Activated gamma-delta T cell treated with anti-CD3 and anti-CD28 coated beads, Interleukin-2, amount 50 U/mL, for 16 hours (primary cell): ENCODE data around the gene CPSF4L.

Experiments used
- DNase-seq: peaks from one replicate; pipeline ENCODE4 v3.0.0-alpha.2; 2020; ENCODE audit warnings: low read depth

The CPSF4L gene

GRCh38 chr17:73232587-73233373 lies 28.9 kb downstream of the CPSF4L start:
- no peak for DNase-seq

- DNase-seq: peak; percentile 96
Measured at GRCh38 chr17:73231841-73232586, 29.7 kb downstream of the CPSF4L start.

- no peak for DNase-seq
Measured at GRCh38 chr17:73231395-73231794, 30.3 kb downstream of the CPSF4L start.

DNA sequence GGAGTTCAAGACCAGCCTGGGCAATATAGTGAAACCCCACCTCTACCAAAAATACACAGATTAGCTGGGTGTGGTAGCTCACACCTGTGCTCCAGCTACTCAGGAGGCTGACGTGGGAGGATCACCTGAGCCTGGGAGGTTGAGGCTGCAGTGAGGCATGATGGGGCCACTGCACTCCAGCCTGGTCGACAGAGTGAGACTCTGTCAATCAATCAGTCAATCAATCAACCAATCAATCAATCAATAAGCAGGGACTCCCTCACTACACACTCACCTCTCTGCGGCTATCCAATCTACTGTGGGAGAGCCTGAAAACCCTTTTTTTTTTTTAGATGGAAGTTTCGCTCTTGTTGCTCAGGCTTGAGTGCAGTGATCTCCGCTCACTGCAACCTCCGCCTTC lies 31.6 kb downstream of the CPSF4L start:
- no peak for DNase-seq

DNA sequence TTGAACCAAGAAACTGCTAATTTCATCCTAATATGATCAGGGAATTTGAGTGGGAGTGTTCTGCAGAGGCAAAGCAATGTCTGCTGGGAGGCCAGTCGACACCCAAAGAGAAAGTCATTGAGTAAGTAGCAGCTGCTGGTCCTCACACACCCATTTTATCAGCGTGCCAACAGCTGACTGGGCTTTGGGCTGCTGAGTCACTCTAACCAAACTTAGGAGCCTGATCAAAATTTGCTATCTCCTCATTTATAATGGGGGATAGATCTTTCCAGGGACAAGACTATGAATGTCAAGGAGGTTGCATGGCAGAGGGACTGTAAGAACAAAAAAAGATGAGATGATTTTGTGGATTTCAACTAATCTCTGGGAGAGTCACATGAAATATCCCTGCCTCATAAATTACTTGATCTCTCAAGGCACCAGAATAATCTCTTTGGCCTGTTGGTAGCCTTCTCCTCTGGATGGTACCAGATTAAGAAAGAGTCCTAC lies 32.9 kb downstream of the CPSF4L start:
- no peak for DNase-seq

- DNase-seq: no peak
Measured at GRCh38 chr17:73227944-73228343, 33.7 kb downstream of the CPSF4L start.

DNA sequence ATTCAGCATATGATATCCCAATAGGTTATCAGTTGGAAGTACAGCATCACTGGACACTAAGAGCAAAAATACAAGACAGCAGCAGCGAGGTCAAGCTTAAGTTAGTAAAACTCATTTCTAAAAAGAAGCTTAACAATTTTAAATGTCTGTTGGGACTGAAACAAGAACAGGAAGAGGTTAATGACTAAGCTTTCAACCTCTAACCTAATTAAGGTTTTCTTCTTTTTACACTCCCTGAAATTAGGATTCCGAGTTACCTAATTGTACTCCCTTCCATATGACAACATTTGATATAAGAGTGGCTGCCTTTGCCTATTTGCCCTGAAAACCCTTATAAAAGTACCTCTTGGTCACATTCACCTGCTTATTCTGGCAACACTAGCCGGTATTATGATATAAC lies 34.3 kb downstream of the CPSF4L start:
- DNase-seq: no peak

DNA sequence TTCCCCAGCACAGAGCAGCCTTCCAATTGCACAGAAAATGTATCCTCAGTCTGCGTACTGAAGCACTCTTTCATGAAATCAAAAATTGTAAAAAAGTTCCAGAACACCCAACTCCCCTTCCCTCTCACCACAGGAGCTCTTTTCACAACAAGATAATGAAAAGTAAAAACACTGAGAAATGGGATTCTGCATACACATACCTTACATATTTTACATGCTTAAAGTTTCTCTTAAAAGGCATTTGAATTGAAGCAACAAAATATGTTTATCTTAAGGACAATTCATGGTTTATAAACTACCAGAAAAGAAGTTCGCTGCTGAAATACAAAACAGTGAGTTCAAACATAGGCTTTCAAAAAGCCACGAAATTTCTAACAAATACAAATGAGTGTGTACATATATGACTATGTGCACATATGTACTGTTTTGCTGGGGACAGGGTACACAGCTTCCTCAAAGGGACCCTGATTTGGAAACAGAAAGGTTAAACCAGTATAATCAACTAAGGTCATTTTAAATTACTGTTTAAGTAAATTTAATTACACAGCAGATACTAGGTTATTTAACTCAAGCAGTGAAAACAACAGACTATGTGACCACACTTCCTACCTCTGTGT lies 35.0 kb downstream of the CPSF4L start:
- no peak for DNase-seq

DNA sequence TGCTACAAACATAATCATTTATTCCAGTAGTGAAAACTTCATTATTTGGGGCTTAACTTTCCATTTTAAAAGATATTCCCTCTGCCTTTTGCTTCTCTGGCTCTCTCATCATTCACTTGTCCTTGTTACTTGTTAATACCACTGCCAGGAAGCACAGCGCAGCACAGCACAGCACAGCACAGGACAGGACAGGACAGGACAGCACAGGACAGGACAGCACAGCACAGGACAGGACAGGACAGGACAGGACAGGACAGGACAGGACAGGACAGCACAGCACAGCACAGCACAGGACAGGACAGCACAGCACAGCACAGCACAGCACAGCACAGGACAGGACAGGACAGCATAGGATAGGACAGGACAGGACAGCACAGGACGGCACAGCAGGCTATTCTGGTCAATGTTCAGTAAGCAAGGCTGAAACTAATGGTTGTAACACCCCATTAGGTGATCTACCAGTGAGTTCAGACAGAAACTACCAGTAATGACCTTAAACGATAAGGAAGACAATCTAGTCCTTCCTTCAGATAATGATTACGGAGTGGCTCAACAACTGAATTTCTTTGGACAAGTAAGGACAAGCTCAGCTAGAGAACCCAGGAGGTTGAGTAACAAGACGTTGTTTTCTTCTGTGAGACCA lies 36.9 kb downstream of the CPSF4L start:
- no peak for DNase-seq

DNA sequence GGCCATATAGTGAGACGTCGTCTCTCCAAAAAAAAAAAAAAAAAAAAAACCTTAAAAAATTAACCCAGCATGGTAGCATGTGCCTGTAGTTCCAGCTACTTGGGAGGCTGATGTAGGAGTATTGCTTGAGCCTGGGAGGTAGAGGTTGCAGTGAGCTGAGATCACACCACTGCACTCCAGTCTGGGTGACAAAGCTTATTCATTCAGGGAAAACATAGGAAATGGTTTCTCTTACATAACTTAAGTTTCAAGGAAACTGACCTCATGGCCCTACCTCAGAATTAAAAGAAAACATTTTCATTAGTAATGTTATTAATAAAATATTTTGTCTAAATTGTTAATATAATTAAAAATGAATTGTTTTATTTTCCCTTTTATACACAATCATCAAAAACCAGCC lies 37.4 kb downstream of the CPSF4L start:
- no peak for DNase-seq

DNA sequence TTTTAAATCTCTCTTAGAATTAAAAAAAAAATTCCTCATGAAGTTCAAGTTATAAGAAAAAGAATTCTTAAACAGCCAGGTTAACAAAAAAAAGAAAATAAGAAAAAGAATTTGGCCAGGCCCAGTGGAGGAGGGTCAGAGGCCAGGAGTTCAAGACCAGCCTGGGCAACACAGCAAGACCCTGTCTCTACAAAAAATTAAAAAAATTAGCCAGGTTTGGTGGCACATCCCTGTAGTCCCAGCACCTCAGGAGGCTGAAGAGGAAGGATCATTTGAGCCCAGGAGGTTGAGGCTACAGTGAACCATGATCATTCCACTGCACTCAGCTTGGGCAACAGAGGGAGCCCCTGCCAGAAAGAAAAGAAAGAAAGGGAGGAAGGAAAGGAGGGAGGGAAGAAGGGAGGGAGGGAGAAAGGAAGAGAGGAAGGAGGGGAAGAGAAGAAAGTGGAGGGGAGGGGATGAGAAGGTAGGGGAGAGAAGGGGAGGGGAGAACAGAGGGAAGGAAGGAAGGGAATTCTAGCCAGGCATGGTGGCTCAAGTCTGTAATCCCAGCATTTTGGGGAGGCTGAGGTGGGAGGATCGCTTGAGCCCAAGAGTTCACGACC lies 38.0 kb downstream of the CPSF4L start:
- DNase-seq: no peak

GRCh38 chr17:73215447-73215846 lies 46.2 kb downstream of the CPSF4L start:
- DNase-seq: no peak

DNA sequence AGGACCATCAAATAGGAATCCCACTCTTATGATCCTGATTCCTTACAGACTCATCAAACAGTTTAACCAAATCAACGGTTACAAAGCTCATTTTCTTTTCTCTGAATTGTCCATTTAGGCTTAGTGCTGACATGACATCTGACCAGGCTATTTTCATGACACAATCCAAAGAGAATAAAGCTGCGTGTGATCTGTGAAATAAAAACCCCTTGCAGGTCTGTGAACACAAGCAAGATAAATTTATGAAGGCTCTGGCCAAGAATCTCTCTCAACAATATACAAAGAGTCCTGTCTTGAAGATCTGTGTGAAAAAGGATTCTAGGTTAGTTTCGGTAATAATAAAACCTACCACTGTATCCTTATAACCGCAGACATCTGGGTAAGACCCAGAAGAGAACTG lies 46.8 kb downstream of the CPSF4L start:
- DNase-seq: no peak

DNA sequence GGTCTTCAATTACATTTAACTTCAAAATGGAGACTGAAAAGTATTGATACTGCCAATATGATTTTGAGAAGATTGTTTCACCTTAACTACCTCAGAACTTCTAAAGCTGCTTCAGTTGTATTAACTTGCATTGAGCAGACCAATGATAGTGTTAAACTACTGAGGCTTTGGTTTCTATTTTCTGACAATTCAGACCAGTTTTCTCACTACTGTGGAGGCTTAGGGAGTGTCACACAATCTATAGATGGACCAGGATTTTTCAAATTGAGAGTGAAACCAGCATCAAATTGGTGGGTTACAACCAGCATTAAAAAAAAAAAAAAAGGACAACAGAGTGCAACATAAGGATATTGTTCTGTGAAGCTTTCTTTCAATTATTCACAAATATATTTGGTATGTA lies 47.7 kb downstream of the CPSF4L start:
- no peak for DNase-seq

DNA sequence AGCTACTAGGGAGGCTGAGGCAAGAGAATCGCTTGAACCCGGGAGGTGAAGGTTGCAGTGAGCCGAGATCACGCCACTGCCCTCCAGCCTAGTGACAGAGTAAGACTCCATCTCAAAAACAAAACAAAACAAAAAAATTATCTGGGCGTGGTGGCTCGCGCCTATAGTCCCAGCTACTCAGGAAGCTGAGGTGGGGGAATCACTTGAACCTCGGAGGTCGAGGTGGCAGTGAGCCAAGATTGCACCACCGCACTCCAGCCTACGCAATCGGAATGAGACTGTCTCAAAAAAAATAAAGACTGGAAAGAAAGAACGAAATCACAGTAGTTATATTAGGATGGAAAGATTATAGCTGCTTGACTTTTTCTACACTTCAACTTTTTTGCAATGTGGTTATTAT lies 49.9 kb downstream of the CPSF4L start:
- DNase-seq: peak; percentile 51

DNA sequence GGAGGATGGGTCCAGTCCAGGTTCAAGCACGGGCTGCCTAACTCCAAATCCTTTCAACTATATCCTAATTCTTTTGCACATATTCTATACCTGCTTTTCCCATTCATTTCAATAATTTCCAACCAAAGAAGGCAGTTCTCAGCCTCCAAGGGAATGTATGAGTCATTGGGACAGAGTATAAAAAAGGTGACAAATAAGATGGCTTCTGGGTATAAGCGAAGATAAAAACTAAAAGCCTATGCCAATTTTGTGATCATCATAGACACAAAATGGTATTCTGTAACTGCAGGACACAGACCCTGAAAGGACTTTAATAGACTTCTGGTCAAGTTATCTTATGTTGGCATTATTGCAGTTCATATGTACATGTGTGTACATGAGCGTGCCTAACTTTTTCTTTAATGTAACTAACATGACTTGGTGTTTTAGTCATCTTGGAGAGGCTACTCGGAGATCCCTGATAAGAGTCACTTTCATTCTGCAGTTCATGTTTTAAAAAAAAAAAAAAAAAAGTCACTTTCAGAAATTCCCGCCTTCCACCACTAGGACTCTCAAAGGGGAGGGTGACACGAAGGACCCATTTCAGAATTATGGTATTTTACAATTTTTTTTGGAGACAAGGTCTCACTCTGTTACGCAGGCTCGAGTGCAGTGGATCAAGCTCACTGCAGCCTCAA lies 51.5 kb downstream of the CPSF4L start:
- DNase-seq: no peak

DNA sequence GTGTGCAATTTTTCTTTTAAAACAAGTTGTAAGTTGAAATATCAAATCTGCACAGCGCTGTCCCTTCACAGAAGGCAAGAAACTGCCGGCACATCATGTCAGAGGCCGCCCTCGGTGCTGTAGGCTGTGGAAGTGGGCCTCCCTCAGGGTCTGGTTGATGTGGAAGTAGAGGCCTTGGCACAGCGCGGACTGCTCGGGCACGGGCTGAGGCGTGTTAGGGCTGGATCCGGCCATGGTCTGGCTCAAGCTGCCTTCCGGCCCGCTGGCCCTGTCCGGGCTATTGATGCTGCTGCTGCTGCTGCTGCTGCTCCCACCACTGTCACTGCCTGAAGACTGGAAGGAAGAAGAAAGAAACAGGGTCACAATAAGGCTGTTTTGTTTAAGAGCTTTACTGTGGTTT lies 52.2 kb downstream of the CPSF4L start:
- DNase-seq: no peak

- DNase-seq: no peak
Measured at GRCh38 chr17:73208139-73208827, 53.4 kb downstream of the CPSF4L start.

DNA sequence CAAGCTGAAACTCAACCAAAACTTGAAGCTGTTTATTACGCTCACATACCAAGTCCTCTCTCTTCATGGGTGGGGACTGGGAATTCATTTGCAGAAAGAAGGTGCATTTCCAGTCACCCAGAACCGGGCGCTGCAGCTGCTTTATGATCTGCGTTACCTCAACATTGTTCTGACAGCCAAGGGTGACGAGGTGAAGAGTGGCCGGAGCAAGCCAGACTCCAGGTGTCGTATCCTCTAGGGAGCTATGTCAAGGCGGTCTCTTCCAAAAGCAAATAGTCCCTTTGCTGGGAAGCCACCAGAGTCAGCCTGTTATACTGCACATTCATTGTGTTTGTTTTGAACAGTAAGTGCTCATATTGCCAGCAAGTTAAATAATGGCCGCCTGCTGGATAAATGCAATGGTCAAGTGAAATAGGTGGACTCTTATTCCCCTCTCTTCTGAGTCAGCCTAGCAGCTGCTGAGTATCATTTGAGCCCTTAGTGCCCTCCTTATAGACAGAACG lies 56.2 kb downstream of the CPSF4L start:
- DNase-seq: no peak

- DNase-seq: peak; percentile 32
Measured at GRCh38 chr17:73203788-73204479, 57.7 kb downstream of the CPSF4L start.
